GM23338 (cell line): ENCODE results near the gene PFKFB2. TPM values are rescaled to one million over a fixed set of nuclear protein-coding genes. Genes with fewer than 3 reads are reported as not detected.

Experiments
- ATAC-seq: fragments of 200-7000 bp; cut with Tn5 transposase; 3 replicates; pipeline ENCODE4 v1.9.1; 2020
- DNase-seq: peaks from one replicate; pipeline ENCODE4 v3.0.0-alpha.2; 2015; ENCODE audit warnings: low spot score
- H2AFZ ChIP-seq: fragments of 200-600 bp; sonication (generic); 2 replicates; pipeline ENCODE4 v1.8.0; 2016; ENCODE audit warnings: antibody characterized with exemption, mild to moderate bottlenecking, moderate library complexity
- H3F3A ChIP-seq: fragments of 200-600 bp; sonication (generic); replicated peaks from 2 replicates; pipeline ENCODE4 v1.8.0; 2017; ENCODE audit warnings: antibody characterized with exemption, mixed run types, low read depth
- H3K27ac ChIP-seq: fragments of 200-600 bp; sonication (generic); 2 replicates; pipeline ENCODE4 v1.6.1; 2016; ENCODE audit warnings: low read depth
- H3K27me3 ChIP-seq: fragments of 200-600 bp; sonication (generic); 2 replicates; pipeline ENCODE4 v1.8.0; 2016; ENCODE audit warnings: mild to moderate bottlenecking, mixed run types, moderate library complexity; ENCODE audit not compliant: insufficient read depth
- H3K36me3 ChIP-seq: fragments of 200-600 bp; sonication (generic); 2 replicates; pipeline ENCODE4 v1.8.0; 2016; ENCODE audit warnings: mild to moderate bottlenecking; ENCODE audit not compliant: insufficient read depth
- H3K4me1 ChIP-seq: fragments of 200-600 bp; sonication (generic); 2 replicates; pipeline ENCODE4 v1.8.0; 2016; ENCODE audit warnings: mild to moderate bottlenecking, moderate library complexity; ENCODE audit not compliant: insufficient read depth
- H3K4me2 ChIP-seq: fragments of 200-600 bp; sonication (generic); 2 replicates; pipeline ENCODE4 v1.7.1; 2017; ENCODE audit warnings: mixed run types
- H3K4me3 ChIP-seq: fragments of 200-600 bp; sonication (generic); 2 replicates; pipeline ENCODE4 v1.6.1; 2016; ENCODE audit warnings: mixed run types
- H3K79me2 ChIP-seq: fragments of 200-600 bp; sonication (generic); replicated peaks from 2 replicates; pipeline ENCODE4 v1.8.0; 2017; ENCODE audit warnings: mild to moderate bottlenecking; ENCODE audit not compliant: insufficient read depth
- H3K9me2 ChIP-seq: fragments of 200-600 bp; sonication (generic); 2 replicates; pipeline ENCODE4 v1.8.0; 2017; ENCODE audit not compliant: insufficient read depth
- H4K20me1 ChIP-seq: fragments of 200-600 bp; sonication (generic); replicated peaks from 2 replicates; pipeline ENCODE4 v1.8.0; 2017; ENCODE audit warnings: mild to moderate bottlenecking; ENCODE audit not compliant: insufficient read depth
- H3K27ac Mint-ChIP-seq: 2 replicates; pipeline ENCODE4 v1.8.0; 2020; ENCODE audit warnings: inconsistent platforms, mild to moderate bottlenecking, moderate library complexity, mixed read lengths
- H3K27me3 Mint-ChIP-seq: 3 replicates; pipeline ENCODE4 v1.8.0; 2022; ENCODE audit warnings: low read depth, mild to moderate bottlenecking, moderate library complexity, mixed read lengths, inconsistent platforms; ENCODE audit not compliant: insufficient read depth, poor library complexity
- H3K36me3 Mint-ChIP-seq: 3 replicates; pipeline ENCODE4 v1.8.0; 2021; ENCODE audit warnings: low read depth, mild to moderate bottlenecking, inconsistent platforms, moderate library complexity, mixed read lengths
- H3K4me1 Mint-ChIP-seq: 3 replicates; pipeline ENCODE4 v1.8.0; 2020; ENCODE audit warnings: mild to moderate bottlenecking, inconsistent platforms, mixed read lengths
- H3K4me3 Mint-ChIP-seq: 3 replicates; pipeline ENCODE4 v1.8.0; 2021; ENCODE audit warnings: moderate library complexity, mild to moderate bottlenecking, inconsistent platforms, mixed read lengths
- H3K9me3 Mint-ChIP-seq: 3 replicates; pipeline ENCODE4 v1.8.0; 2020; ENCODE audit warnings: moderate library complexity, mild to moderate bottlenecking, inconsistent platforms, mixed read lengths
- CTCF ChIP-seq, 2 experiments: fragments of 200-600 bp in 1 of 2; sonication (generic) in 1 of 2; conservative IDR thresholded peaks; 2 replicates each; pipeline versions ENCODE4 v1.5.1 to v1.6.1; 2016 to 2017; ENCODE audit warnings: antibody characterized with exemption in 2 of 2, low read depth in 2 of 2, mild to moderate bottlenecking in 2 of 2, moderate library complexity in 1 of 2
- NANOG ChIP-seq: IDR thresholded peaks from 2 replicates; pipeline ENCODE4 v1.6.1; 2016; ENCODE audit warnings: antibody characterized with exemption, borderline replicate concordance
- POLR2AphosphoS5 ChIP-seq: IDR thresholded peaks from 2 replicates; pipeline ENCODE4 v1.6.1; 2016; ENCODE audit warnings: antibody characterized with exemption, low read depth
- polyA plus RNA-seq: library from polyadenylated mRNA; unstranded; fragments of >200 nt; fragmentation: Nextera tagmentation; extraction: Ambion mirVana; gene quantifications from 2 replicates; pipeline ENCODE4 v1.2.1, GENCODE V29; 2016
- total RNA-seq: library from RNA; depleted of rRNA; stranded (reverse); fragments of >200 nt; shearing (Covaris generic); gene quantifications from 2 replicates; pipeline ENCODE4 v1.2.3, GENCODE V29; 2014
- TF ChIP-seq, protein P1 (sequence below): fragments of 250-450 bp; sonication (Bioruptor Pico); IDR thresholded peaks from 2 replicates; pipeline ENCODE4 v1.5.0; 2020; ENCODE audit warnings: mild to moderate bottlenecking, moderate library complexity

Gene PFKFB2
- total and polyA plus RNA-seq, 2 experiments from 2014 or later = 4.9 to 14.8 TPM

GRCh38 chr1:207077012-207077411 is 23.9 kb downstream of the PFKFB2 start (continued):
- TF ChIP-seq CTCF (conservative IDR thresholded peaks at IDR 0.05; ENCODE audit: low read depth in 2 of 2) = no peak
- TF ChIP-seq NANOG = no peak
- no peak for TF ChIP-seq POLR2AphosphoS5

- Histone ChIP-seq H3F3A (no peaks in the 10 kb centered on the region), H3K9me2 (no peaks in the 10 kb centered on the region), H3K27ac (no peak overlapping the region), H4K20me1 (peaks cover 3% of the 10 kb centered on the region; the same call in 1 of the 2 replicates), H3K4me3 (no peak overlapping the region), H3K79me2 (no peaks in the 10 kb centered on the region), H3K36me3 (no peaks in the 10 kb centered on the region), H2AFZ (no peak overlapping the region), H3K4me2 (peak overlapping the region; percentile 36; the same call in 1 of the 2 replicates), H3K4me1 (peaks cover 3% of the 10 kb centered on the region; the same call in 1 of the 2 replicates), H3K27me3 (no peaks in the 10 kb centered on the region)
- Mint-ChIP-seq H3K36me3 (no peaks in the 10 kb centered on the region; the same call in 1 of the 3 replicates), H3K27me3 (peaks cover 2% of the 10 kb centered on the region), H3K9me3 (no peaks in the 10 kb centered on the region), H3K27ac (no peak overlapping the region), H3K4me3 (no peak overlapping the region), H3K4me1 (peaks cover 13% of the 10 kb centered on the region; the same call in 2 of the 3 replicates)
- DNase-seq = peak; percentile 74
- ATAC-seq = peak; percentile 88
- TF ChIP-seq, protein P1, sequence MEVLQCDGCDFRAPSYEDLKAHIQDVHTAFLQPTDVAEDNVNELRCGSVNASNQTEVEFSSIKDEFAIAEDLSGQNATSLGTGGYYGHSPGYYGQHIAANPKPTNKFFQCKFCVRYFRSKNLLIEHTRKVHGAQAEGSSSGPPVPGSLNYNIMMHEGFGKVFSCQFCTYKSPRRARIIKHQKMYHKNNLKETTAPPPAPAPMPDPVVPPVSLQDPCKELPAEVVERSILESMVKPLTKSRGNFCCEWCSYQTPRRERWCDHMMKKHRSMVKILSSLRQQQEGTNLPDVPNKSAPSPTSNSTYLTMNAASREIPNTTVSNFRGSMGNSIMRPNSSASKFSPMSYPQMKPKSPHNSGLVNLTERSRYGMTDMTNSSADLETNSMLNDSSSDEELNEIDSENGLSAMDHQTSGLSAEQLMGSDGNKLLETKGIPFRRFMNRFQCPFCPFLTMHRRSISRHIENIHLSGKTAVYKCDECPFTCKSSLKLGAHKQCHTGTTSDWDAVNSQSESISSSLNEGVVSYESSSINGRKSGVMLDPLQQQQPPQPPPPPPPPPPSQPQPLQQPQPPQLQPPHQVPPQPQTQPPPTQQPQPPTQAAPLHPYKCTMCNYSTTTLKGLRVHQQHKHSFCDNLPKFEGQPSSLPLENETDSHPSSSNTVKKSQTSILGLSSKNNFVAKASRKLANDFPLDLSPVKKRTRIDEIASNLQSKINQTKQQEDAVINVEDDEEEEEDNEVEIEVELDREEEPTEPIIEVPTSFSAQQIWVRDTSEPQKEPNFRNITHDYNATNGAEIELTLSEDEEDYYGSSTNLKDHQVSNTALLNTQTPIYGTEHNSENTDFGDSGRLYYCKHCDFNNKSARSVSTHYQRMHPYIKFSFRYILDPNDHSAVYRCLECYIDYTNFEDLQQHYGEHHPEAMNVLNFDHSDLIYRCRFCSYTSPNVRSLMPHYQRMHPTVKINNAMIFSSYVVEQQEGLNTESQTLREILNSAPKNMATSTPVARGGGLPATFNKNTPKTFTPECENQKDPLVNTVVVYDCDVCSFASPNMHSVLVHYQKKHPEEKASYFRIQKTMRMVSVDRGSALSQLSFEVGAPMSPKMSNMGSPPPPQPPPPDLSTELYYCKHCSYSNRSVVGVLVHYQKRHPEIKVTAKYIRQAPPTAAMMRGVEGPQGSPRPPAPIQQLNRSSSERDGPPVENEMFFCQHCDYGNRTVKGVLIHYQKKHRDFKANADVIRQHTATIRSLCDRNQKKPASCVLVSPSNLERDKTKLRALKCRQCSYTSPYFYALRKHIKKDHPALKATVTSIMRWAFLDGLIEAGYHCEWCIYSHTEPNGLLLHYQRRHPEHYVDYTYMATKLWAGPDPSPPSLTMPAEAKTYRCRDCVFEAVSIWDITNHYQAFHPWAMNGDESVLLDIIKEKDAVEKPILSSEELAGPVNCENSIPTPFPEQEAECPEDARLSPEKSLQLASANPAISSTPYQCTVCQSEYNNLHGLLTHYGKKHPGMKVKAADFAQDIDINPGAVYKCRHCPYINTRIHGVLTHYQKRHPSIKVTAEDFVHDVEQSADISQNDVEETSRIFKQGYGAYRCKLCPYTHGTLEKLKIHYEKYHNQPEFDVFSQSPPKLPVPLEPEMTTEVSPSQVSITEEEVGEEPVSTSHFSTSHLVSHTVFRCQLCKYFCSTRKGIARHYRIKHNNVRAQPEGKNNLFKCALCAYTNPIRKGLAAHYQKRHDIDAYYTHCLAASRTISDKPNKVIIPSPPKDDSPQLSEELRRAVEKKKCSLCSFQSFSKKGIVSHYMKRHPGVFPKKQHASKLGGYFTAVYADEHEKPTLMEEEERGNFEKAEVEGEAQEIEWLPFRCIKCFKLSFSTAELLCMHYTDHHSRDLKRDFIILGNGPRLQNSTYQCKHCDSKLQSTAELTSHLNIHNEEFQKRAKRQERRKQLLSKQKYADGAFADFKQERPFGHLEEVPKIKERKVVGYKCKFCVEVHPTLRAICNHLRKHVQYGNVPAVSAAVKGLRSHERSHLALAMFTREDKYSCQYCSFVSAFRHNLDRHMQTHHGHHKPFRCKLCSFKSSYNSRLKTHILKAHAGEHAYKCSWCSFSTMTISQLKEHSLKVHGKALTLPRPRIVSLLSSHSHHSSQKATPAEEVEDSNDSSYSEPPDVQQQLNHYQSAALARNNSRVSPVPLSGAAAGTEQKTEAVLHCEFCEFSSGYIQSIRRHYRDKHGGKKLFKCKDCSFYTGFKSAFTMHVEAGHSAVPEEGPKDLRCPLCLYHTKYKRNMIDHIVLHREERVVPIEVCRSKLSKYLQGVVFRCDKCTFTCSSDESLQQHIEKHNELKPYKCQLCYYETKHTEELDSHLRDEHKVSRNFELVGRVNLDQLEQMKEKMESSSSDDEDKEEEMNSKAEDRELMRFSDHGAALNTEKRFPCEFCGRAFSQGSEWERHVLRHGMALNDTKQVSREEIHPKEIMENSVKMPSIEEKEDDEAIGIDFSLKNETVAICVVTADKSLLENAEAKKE (CRISPR knock-in tag) = no peak
- TF ChIP-seq CTCF (conservative IDR thresholded peaks at IDR 0.05; ENCODE audit: low read depth in 2 of 2) = peak; percentile 93 to 94
Observed at GRCh38 chr1:207077470-207078377, 24.6 kb downstream of the PFKFB2 start.
